Heart left ventricle (tissue), 16 donors: ENCODE results near the gene JDP2. TPM values are rescaled to one million over a fixed set of nuclear protein-coding genes. Genes with fewer than 3 reads are reported as not detected.

Experiments
- ATAC-seq, 4 donors: fragments of 200-7000 bp; cut with Tn5 transposase; one replicate each; pipeline ENCODE4 v1.9.1; 2020 to 2022; ENCODE audit warnings: moderate library complexity in 4 of 4, mild to moderate bottlenecking in 3 of 4, moderate number of reproducible peaks in 1 of 4
- DNase-seq, 5 donors: peaks; one replicate each; pipeline ENCODE4 v3.0.0-alpha.2; 2020
- H3K27ac ChIP-seq, 12 donors: fragments of 200-600 bp; sonication (generic) in 4 of 12; one replicate each; pipeline versions ENCODE4 v1.5.0 to v1.8.0; 2016 to 2022; ENCODE audit warnings: mild to moderate bottlenecking in 2 of 12
- H3K27me3 ChIP-seq, 9 donors: fragments of 200-600 bp; sonication (generic) in 2 of 9; one replicate each; pipeline versions ENCODE4 v1.5.1 to v1.8.0; 2016 to 2022; ENCODE audit warnings: mild to moderate bottlenecking in 3 of 9
- H3K36me3 ChIP-seq, 9 donors: fragments of 200-600 bp; sonication (generic) in 2 of 9; one replicate each; pipeline versions ENCODE4 v1.5.0 to v1.8.0; 2018 to 2022; ENCODE audit warnings: mild to moderate bottlenecking in 2 of 9
- H3K4me1 ChIP-seq, 12 donors: fragments of 200-600 bp; sonication (generic) in 4 of 12; one replicate each; pipeline versions ENCODE4 v1.5.0 to v1.8.0; 2016 to 2022; ENCODE audit warnings: mild to moderate bottlenecking in 3 of 12
- H3K4me3 ChIP-seq, 12 donors: fragments of 200-600 bp; sonication (generic) in 4 of 12; one replicate each; pipeline versions ENCODE4 v1.5.0 to v1.8.0; 2017 to 2022; ENCODE audit warnings: mild to moderate bottlenecking in 9 of 12, moderate library complexity in 4 of 12
- H3K9me3 ChIP-seq, 12 donors: fragments of 200-600 bp; sonication (generic) in 4 of 12; one replicate each; pipeline versions ENCODE4 v1.5.0 to v1.8.0; 2016 to 2022; ENCODE audit warnings: mild to moderate bottlenecking in 1 of 12
- CTCF ChIP-seq, 12 donors: fragments of 200-600 bp; sonication (generic) in 4 of 12; IDR thresholded peaks; one replicate each; pipeline versions ENCODE4 v1.5.0 to v1.8.0; 2018 to 2022; ENCODE audit warnings: antibody characterized with exemption in 12 of 12, mild to moderate bottlenecking in 5 of 12
- POLR2A ChIP-seq, 2 donors: fragments of 450-650 bp; IDR thresholded peaks; one replicate each; pipeline ENCODE4 v1.6.1; 2017; ENCODE audit warnings: antibody characterized with exemption in 2 of 2, mild to moderate bottlenecking in 2 of 2, moderate library complexity in 2 of 2
- WGBS, 4 donors: extraction: QIAGEN DNeasy Blood & Tissue Kit in 2 of 4; methylation state at CpG; one replicate each; pipeline versions ENCODE4 v1.1.5 to v1.1.7; 2013 to 2018; 5-methylcytosine and 5-hydroxymethylcytosine counted together
- intact Hi-C, 10 donors: fragments of 100-400 bp; cut with DNase I; formaldehyde crosslinking; loops; one replicate each; pipeline versions ENCODE4 v1.11.1 to v1.14.2; 2022
- polyA plus RNA-seq, 2 donors: library from polyadenylated mRNA; stranded (reverse); fragments of 200-250 nt; gene quantifications; one replicate each; pipeline ENCODE4 v1.2.3, GENCODE V29; 2013
- total RNA-seq, 9 donors: library from RNA; depleted of rRNA in 2 of 9; stranded (reverse); fragments of >200 nt in 2 of 9; fragmentation: NEBNext Ultra II Directional in 3 of 9; extraction: Animal tissue kit (Norgen Biotek cat#: 25700) in 3 of 9; gene quantifications; one replicate each; pipeline versions ENCODE4 v1.1.0 to v1.2.4, GENCODE V29; 2016 to 2023
- donor health status: ischemic (EF 13 %, LVEDD 7.1; RV severe dilation, severe dysfunction).
- donor health status: healthy with polysubstance abuse.
- donor health status: DM: no; HTN: yes; CAD: no.
- donor health status: DM: no; HTN: no; CAD: no.
- donor health status: ischemic (EF 25% LVEDD 6.9; RV normal size, moderate dysfunction).
- donor health status: ischemic (EF 25% LVEDD 5.7; RV mildly dilated, moderate dysfunction).
- donor health status: healthy.
- donor health status: DM: yes; HTN: yes; CAD: no.
- donor health status: ischemic (EF 35%, LVEDD 5.7; RV mildly dilated, moderate dysfunction).
- donor health status: nonischemic (EF 11% LVEDD 7.7; RV severe dilation, severe dysfunction).
- donor health status: DM: yes; HTN: yes; CAD: no.
- donor health status: PGD.
- donor health status: ischemic (EF 29% LVEDD 5.4; RV normal size, mild dysfunction).
- donor health status: nonischemic (EF 23%, LVEDD 6.1; RV moderate dilation, normal function).

JDP2 gene
- total and polyA plus RNA-seq, 11 donors: 12.2 to 72.6 (median 28.1) TPM

- Histone ChIP-seq H3K27ac (peak overlapping the region in 11 of 12 donors; percentile 40 to 76 (median 68)), H3K4me3 (no peak overlapping the region), H3K4me1 (peaks cover 3 to 65% (median 34%) of the 10 kb centered on the region in 12 donors), H3K36me3 (peaks cover 0 to 45% (median 25%) of the 10 kb centered on the region in 9 donors), H3K27me3 (no peaks in the 10 kb centered on the region), H3K9me3 (no peaks in the 10 kb centered on the region)
- intact Hi-C loops: no loop called here
- TF ChIP-seq CTCF (IDR thresholded peaks at IDR 0.05) (no peak), POLR2A (IDR thresholded peaks at IDR 0.05) (no peak)
- no peak for DNase-seq
- 88 to 98% (median 94%) methylated on average over 1 of the region's 1 CpG for WGBS, 4 donors
- no peak for ATAC-seq
Measured at GRCh38 chr14:75459791-75460190, 32.0 kb downstream of the JDP2 start.

- Histone ChIP-seq H3K4me3 (no peak overlapping the region), H3K4me1 (peaks cover 0 to 59% (median 28%) of the 10 kb centered on the region in 12 donors), H3K27me3 (no peaks in the 10 kb centered on the region), H3K27ac (peak overlapping the region in 5 of 12 donors; percentile 59 to 76 (median 65)), H3K36me3 (peaks cover 0 to 51% (median 26%) of the 10 kb centered on the region in 9 donors), H3K9me3 (no peaks in the 10 kb centered on the region)
- intact Hi-C loops: no loop called here
- TF ChIP-seq CTCF (IDR thresholded peaks at IDR 0.05): no peak
- WGBS, 4 donors: 87 to 95% (median 89%) methylated on average over 6 of the region's 6 CpGs
- ATAC-seq (no peak), DNase-seq (no peak)
Measured at GRCh38 chr14:75460394-75460793, 32.6 kb downstream of the JDP2 start.

GRCh38 chr14:75461303-75461702, 33.5 kb downstream of the JDP2 start:
- H3K27me3 ChIP-seq: no peaks in the 10 kb centered on the region
- no peak overlapping the region for H3K4me3 ChIP-seq
- peaks cover 0 to 54% (median 22%) of the 10 kb centered on the region in 12 donors for H3K4me1 ChIP-seq
- intact Hi-C loops: no loop called here
- H3K36me3 ChIP-seq: peaks cover 0 to 56% (median 33%) of the 10 kb centered on the region in 9 donors
- WGBS, 4 donors: 93 to 97% (median 96%) methylated on average over 12 of the region's 12 CpGs
- no peak for DNase-seq
- no peak overlapping the region for H3K27ac ChIP-seq
- no peak for ATAC-seq
- no peaks in the 10 kb centered on the region for H3K9me3 ChIP-seq
- TF ChIP-seq POLR2A (IDR thresholded peaks at IDR 0.05) (no peak), CTCF (IDR thresholded peaks at IDR 0.05) (no peak)

- 48 to 80% (median 53%) methylated on average over 2 of the region's 2 CpGs for WGBS, 4 donors
- H3K27me3 ChIP-seq: no peaks in the 10 kb centered on the region
- intact Hi-C loops: no loop called here
- TF ChIP-seq CTCF (IDR thresholded peaks at IDR 0.05) (no peak), POLR2A (IDR thresholded peaks at IDR 0.05) (no peak)
- ATAC-seq: no peak
- H3K4me1 ChIP-seq: peaks cover 0 to 49% (median 25%) of the 10 kb centered on the region in 12 donors
- H3K36me3 ChIP-seq: peaks cover 0 to 56% (median 33%) of the 10 kb centered on the region in 9 donors
- no peaks in the 10 kb centered on the region for H3K9me3 ChIP-seq
- no peak overlapping the region for H3K27ac ChIP-seq
- H3K4me3 ChIP-seq: no peak overlapping the region
- DNase-seq: no peak
Measured at GRCh38 chr14:75461755-75462349, 34.0 kb downstream of the JDP2 start.
